ENCODE results near the gene CREG1. TPM values are rescaled to one million over a fixed set of nuclear protein-coding genes. Genes with fewer than 3 reads are reported as not detected.
"Not testable (repeated sequence)": the region's sequence is repeated elsewhere in the genome, so short reads cannot be mapped to it uniquely, and the experiment has no call there.

The CREG1 gene
- total RNA-seq, 1 donor from 2014 or later, result 2.5 TPM

DNA sequence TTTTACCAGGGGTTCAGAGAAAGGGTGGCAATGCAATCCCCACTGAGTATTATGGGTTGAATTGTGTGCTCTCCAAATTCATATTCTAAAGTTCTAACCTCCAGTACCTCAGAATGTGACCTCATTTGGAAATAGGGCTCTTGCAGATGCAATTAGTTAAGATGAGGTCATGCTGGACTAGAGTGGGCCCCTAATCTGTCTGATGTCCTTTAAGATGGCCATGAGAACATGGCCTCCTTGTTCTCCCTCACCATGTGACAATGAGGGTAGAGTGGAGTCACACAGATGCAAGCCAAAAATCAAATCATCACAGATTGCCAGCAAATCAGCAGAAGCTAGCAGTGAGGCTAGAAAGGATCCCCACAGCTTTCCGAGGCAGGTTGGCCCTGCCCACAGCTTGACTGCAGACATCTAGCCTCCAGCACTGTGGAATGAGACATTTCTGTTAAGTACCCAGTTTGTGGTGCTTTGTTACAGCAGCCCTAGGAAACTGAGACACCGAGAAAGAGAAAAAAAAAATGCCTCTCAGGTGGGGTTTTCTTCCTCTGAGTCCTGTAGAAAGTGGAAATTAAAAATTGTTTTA is 25.5 kb upstream of the CREG1 start:
- H3K27ac Mint-ChIP-seq (ENCODE audit: unreplicated experiment), result no peak overlapping the region
- H3K9me3 Mint-ChIP-seq (ENCODE audit: unreplicated experiment), result no peaks in the 10 kb centered on the region
- no peak for DNase-seq
- no peaks in the 10 kb centered on the region for H3K4me1 Mint-ChIP-seq (ENCODE audit: low read depth, unreplicated experiment)
- H3K27me3 Mint-ChIP-seq (ENCODE audit: unreplicated experiment), result peaks cover 3% of the 10 kb centered on the region
- H3K4me3 Mint-ChIP-seq (ENCODE audit: unreplicated experiment), result no peak overlapping the region
- no peak for TF ChIP-seq CTCF (IDR thresholded peaks at IDR 0.05; ENCODE audit: partially characterized antibody, unreplicated experiment)
- peaks cover 4% of the 10 kb centered on the region for H3K36me3 Mint-ChIP-seq (ENCODE audit: unreplicated experiment)

GRCh38 chr1:167575649-167576048 is 22.1 kb upstream of the CREG1 start:
- Mint-ChIP-seq H3K27me3 (ENCODE audit: unreplicated experiment) (no peaks in the 10 kb centered on the region), H3K27ac (ENCODE audit: unreplicated experiment) (no peak overlapping the region), H3K4me1 (ENCODE audit: low read depth, unreplicated experiment) (no peaks in the 10 kb centered on the region), H3K9me3 (ENCODE audit: unreplicated experiment) (peaks cover 4% of the 10 kb centered on the region), H3K36me3 (ENCODE audit: unreplicated experiment) (peaks cover 4% of the 10 kb centered on the region), H3K4me3 (ENCODE audit: unreplicated experiment) (no peak overlapping the region)
- no peak for DNase-seq
- no peak for TF ChIP-seq CTCF (IDR thresholded peaks at IDR 0.05; ENCODE audit: partially characterized antibody, unreplicated experiment)

- no peak for TF ChIP-seq CTCF (IDR thresholded peaks at IDR 0.05; ENCODE audit: partially characterized antibody, unreplicated experiment)
- peaks cover 4% of the 10 kb centered on the region for H3K36me3 Mint-ChIP-seq (ENCODE audit: unreplicated experiment)
- H3K9me3 Mint-ChIP-seq (ENCODE audit: unreplicated experiment), result peaks cover 5% of the 10 kb centered on the region
- no peak for DNase-seq
- no peaks in the 10 kb centered on the region for H3K27me3 Mint-ChIP-seq (ENCODE audit: unreplicated experiment)
- H3K27ac Mint-ChIP-seq (ENCODE audit: unreplicated experiment), result no peak overlapping the region
- H3K4me3 Mint-ChIP-seq (ENCODE audit: unreplicated experiment), result no peak overlapping the region
- H3K4me1 Mint-ChIP-seq (ENCODE audit: low read depth, unreplicated experiment), result no peaks in the 10 kb centered on the region
These were observed 19.5 kb upstream of the CREG1 start for GRCh38 chr1:167573035-167573434.

- not testable (repeated sequence) for DNase-seq; H3K4me3 Mint-ChIP-seq (ENCODE audit: unreplicated experiment); H3K27ac Mint-ChIP-seq (ENCODE audit: unreplicated experiment); H3K27me3 Mint-ChIP-seq (ENCODE audit: unreplicated experiment); H3K9me3 Mint-ChIP-seq (ENCODE audit: unreplicated experiment); H3K4me1 Mint-ChIP-seq (ENCODE audit: low read depth, unreplicated experiment); H3K36me3 Mint-ChIP-seq (ENCODE audit: unreplicated experiment)
These were observed 17.1 kb upstream of the CREG1 start for GRCh38 chr1:167570712-167571111.

DNA sequence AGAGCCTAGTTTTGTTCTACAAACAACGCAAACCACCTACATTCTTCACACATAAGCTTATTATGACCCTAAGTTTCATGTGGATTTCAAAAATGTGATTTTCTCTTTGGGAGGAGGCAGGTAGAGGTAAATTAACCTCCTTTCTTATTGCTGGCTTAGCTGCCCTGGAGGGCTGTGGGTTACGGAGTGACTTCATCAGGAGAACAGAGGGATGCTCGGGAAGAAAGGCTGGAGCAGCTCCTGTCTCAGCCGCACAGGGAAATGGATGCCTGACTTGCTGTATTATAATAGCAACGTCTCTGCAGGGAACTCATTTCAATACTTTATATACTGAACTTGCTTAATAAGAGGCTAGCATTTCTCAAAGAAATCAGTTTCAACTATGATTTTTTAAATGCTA is 14.1 kb upstream of the CREG1 start:
- no peaks in the 10 kb centered on the region for H3K4me1 Mint-ChIP-seq (ENCODE audit: low read depth, unreplicated experiment)
- no peak overlapping the region for H3K4me3 Mint-ChIP-seq (ENCODE audit: unreplicated experiment)
- DNase-seq, result no peak
- peaks cover 1% of the 10 kb centered on the region for H3K9me3 Mint-ChIP-seq (ENCODE audit: unreplicated experiment)
- H3K27me3 Mint-ChIP-seq (ENCODE audit: unreplicated experiment), result peaks cover 4% of the 10 kb centered on the region
- no peak for TF ChIP-seq CTCF (IDR thresholded peaks at IDR 0.05; ENCODE audit: partially characterized antibody, unreplicated experiment)
- no peaks in the 10 kb centered on the region for H3K36me3 Mint-ChIP-seq (ENCODE audit: unreplicated experiment)
- no peak overlapping the region for H3K27ac Mint-ChIP-seq (ENCODE audit: unreplicated experiment)

Data from glutamatergic neuron (in vitro differentiated cells).